Adrenal gland (tissue), 12 donors: ENCODE data around the gene SEPTIN2. TPM values are rescaled to one million over a fixed set of nuclear protein-coding genes. Genes with fewer than 3 reads are reported as not detected.

ENCODE experiments used
- DNase-seq, 7 donors: peaks; one replicate each; pipeline ENCODE4 v3.0.0-alpha.2; 2019 to 2020
- H3K27ac ChIP-seq, 5 donors: fragments of 200-600 bp; sonication (generic) in 4 of 5; 1 replicate in 3 of 5; 2 replicates in 2 of 5; pipeline versions ENCODE4 v1.5.1 to v1.8.0; 2016 to 2020; ENCODE audit warnings: mild to moderate bottlenecking in 1 of 5
- H3K27me3 ChIP-seq: fragments of 200-600 bp; 2 replicates; pipeline ENCODE4 v1.8.0; 2021
- H3K36me3 ChIP-seq, 2 donors: fragments of 200-600 bp; replicated peaks in 1 of 2; 1 replicate in 1 of 2; 2 replicates in 1 of 2; pipeline versions ENCODE4 v1.5.1 to v1.8.0; 2018 to 2022
- H3K4me1 ChIP-seq, 2 donors: fragments of 200-600 bp; replicated peaks in 1 of 2; 1 replicate in 1 of 2; 2 replicates in 1 of 2; pipeline versions ENCODE4 v1.5.1 to v1.8.0; 2018 to 2021
- H3K4me3 ChIP-seq, 4 donors: fragments of 200-600 bp; sonication (generic) in 3 of 4; one replicate each; pipeline ENCODE4 v1.5.1; 2016 to 2018
- H3K9me3 ChIP-seq, 3 donors: fragments of 200-600 bp; sonication (generic) in 1 of 3; replicated peaks in 1 of 3; 1 replicate in 2 of 3; 2 replicates in 1 of 3; pipeline versions ENCODE4 v1.5.1 to v1.8.0; 2016 to 2021
- CTCF ChIP-seq, 6 experiments: fragments of 450-650 bp in 4 of 6; fragments of 200-600 bp in 2 of 6; sonication (generic) in 1 of 6; IDR thresholded peaks; 1 replicate in 5 of 6; 2 replicates in 1 of 6; pipeline versions ENCODE4 v1.5.1 to v1.8.0; 2016 to 2021; ENCODE audit warnings: antibody characterized with exemption in 6 of 6, mild to moderate bottlenecking in 2 of 6, moderate library complexity in 1 of 6
- POLR2A ChIP-seq, 2 donors: fragments of 450-650 bp; IDR thresholded peaks; one replicate each; pipeline ENCODE4 v1.6.1; 2017; ENCODE audit warnings: antibody characterized with exemption in 2 of 2, mild to moderate bottlenecking in 2 of 2, moderate library complexity in 1 of 2
- whole genome bisulfite sequencing, 4 donors: extraction: QIAGEN DNeasy Blood & Tissue Kit in 2 of 4; methylation state at CpG; one replicate each; pipeline versions ENCODE4 v1.1.5 to v1.1.7; 2013 to 2017; 5-methylcytosine and 5-hydroxymethylcytosine counted together
- intact Hi-C, 2 donors: fragments of 100-400 bp; cut with DNase I; formaldehyde crosslinking; loops; one replicate each; pipeline versions ENCODE4 v1.14.1 to v1.15.0; 2022 to 2023
- polyA plus RNA-seq, 3 donors: library from polyadenylated mRNA; stranded (reverse); fragments of 200-250 nt in 2 of 3; fragments of 350-450 nt in 1 of 3; fragmentation: Illumina TruSeq in 1 of 3; extraction: RNeasy Lipid Tissue Mini Kit (QIAGEN cat#74804) in 1 of 3; gene quantifications; one replicate each; pipeline ENCODE4 v1.2.3, GENCODE V29; 2013 to 2014
- total RNA-seq, 9 donors: library from RNA; depleted of rRNA in 4 of 9; stranded (reverse); fragments of >200 nt in 4 of 9; fragments of 120-200 nt in 1 of 9; fragmentation: NEBNext Ultra II Directional in 1 of 9; extraction: Animal tissue kit (Norgen Biotek cat#: 25700) in 1 of 9; gene quantifications; one replicate each; pipeline versions ENCODE4 v1.1.0 to v1.2.4, GENCODE V29; 2013 to 2023
- donor health status: healthy with polysubstance abuse.
- donor health status: Bipolar disorder and iron deficiency.
- donor health status: DM: yes; HTN: yes; CAD: no.
- donor health status: DM: no; HTN: no; CAD: no.
- donor health status: DM: no; HTN: no; CAD: no.
- donor health status: DM: yes; HTN: yes; CAD: no.

SEPTIN2 gene
- total and polyA plus RNA-seq, 12 donors, result 108 to 368 (median 251) TPM

GRCh38 chr2:241271706-241272302 is 43.9 kb upstream of the SEPTIN2 start:
- DNase-seq, result peak; percentile 91 to 96 (median 93)
- peak overlapping the region; percentile 80 to 99 (median 98) for H3K27ac ChIP-seq
- peaks cover 0 to 16% of the 10 kb centered on the region in 2 donors for H3K36me3 ChIP-seq
- no peaks in the 10 kb centered on the region for H3K27me3 ChIP-seq
- intact Hi-C loops, result no loop called here
- peaks cover 30 to 45% of the 10 kb centered on the region in 2 donors for H3K4me1 ChIP-seq
- WGBS, 4 donors, result 0 to 1% (median 0%) methylated on average over 20 to 37 of the region's 37 CpGs
- H3K4me3 ChIP-seq, result peak overlapping the region; percentile 83 to 97 (median 88)
- H3K9me3 ChIP-seq, result peaks cover 0 to 8% (median 0%) of the 10 kb centered on the region in 3 donors
- no peak for TF ChIP-seq CTCF (IDR thresholded peaks at IDR 0.05)
- peak in 1 of 2 donors; percentile 71 for TF ChIP-seq POLR2A (IDR thresholded peaks at IDR 0.05)

- peaks cover 30 to 42% of the 10 kb centered on the region in 2 donors for H3K4me1 ChIP-seq
- H3K9me3 ChIP-seq, result peaks cover 0 to 8% (median 0%) of the 10 kb centered on the region in 3 donors
- intact Hi-C loops, result no loop called here
- no peaks in the 10 kb centered on the region for H3K27me3 ChIP-seq
- H3K27ac ChIP-seq, result peak overlapping the region; percentile 80 to 99 (median 98)
- TF ChIP-seq POLR2A (IDR thresholded peaks at IDR 0.05), result peak in 1 of 2 donors; percentile 47
- TF ChIP-seq CTCF (IDR thresholded peaks at IDR 0.05), result no peak
- peak; percentile 59 to 75 (median 67) for DNase-seq
- H3K36me3 ChIP-seq, result peaks cover 0 to 9% of the 10 kb centered on the region in 2 donors
- WGBS, 4 donors, result 0 to 2% (median 1%) methylated on average over 9 to 87 of the region's 102 CpGs
- H3K4me3 ChIP-seq, result peak overlapping the region; percentile 83 to 97 (median 88)
Measured at GRCh38 chr2:241272303-241273209, 43.2 kb upstream of the SEPTIN2 start.

- peak overlapping the region in 4 of 5 donors; percentile 96 to 99 (median 98) for H3K27ac ChIP-seq
- WGBS, 4 donors, result 63 to 72% (median 67%) methylated on average over 21 of the region's 21 CpGs
- DNase-seq, result peak in 1 of 7 donors; percentile 53
- peak overlapping the region in 2 of 4 donors; percentile 83 to 97 for H3K4me3 ChIP-seq
- intact Hi-C loops, result no loop called here
- H3K27me3 ChIP-seq, result no peaks in the 10 kb centered on the region
- peaks cover 0 to under 1% of the 10 kb centered on the region in 2 donors for H3K36me3 ChIP-seq
- peaks cover 0 to 8% (median 0%) of the 10 kb centered on the region in 3 donors for H3K9me3 ChIP-seq
- peaks cover 27 to 37% of the 10 kb centered on the region in 2 donors for H3K4me1 ChIP-seq
- no peak for TF ChIP-seq CTCF (IDR thresholded peaks at IDR 0.05)
- TF ChIP-seq POLR2A (IDR thresholded peaks at IDR 0.05), result no peak
Measured at GRCh38 chr2:241273210-241274020, 42.3 kb upstream of the SEPTIN2 start.
